EL (cell line): ENCODE results near the gene CFP.
"Not testable (repeated sequence)": the region's sequence is repeated elsewhere in the genome, so short reads cannot be mapped to it uniquely, and the experiment has no call there.

ENCODE experiments used
- DNase-seq: peaks from one replicate; pipeline ENCODE4 v3.0.0-alpha.2; 2016

The CFP gene

DNA sequence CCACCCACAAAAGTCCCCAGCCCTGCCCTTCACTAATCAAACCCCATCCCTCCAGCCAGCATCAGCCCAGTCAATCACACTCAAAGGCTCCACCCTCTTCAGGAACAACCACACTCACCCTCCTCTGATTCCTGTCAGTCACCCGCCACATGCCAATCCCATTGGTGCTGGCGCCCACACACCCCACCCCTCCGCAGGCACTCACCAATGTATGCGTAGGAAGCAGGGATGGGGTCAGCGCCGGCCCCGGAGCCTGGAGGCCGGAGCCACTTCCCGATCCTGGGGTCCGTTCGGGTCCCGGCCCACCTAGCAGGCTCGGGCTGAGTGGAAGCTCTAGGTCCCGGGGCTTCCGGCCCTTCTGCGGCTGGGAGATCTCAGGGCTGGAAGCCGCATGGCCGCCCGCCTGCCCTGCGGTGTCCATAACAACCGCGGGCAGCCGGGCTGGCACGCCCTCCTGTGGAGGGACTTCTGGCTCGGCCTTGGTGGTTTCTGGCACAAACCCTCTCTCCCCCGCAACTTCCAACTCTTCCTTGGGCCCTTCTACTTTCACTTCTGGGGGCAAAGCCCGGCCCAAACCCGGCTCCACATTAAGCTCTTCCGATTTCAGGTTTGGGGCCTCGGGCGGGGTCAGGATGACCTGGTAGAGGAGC lies 7.9 kb upstream of the CFP start:
- no peak for DNase-seq

DNA sequence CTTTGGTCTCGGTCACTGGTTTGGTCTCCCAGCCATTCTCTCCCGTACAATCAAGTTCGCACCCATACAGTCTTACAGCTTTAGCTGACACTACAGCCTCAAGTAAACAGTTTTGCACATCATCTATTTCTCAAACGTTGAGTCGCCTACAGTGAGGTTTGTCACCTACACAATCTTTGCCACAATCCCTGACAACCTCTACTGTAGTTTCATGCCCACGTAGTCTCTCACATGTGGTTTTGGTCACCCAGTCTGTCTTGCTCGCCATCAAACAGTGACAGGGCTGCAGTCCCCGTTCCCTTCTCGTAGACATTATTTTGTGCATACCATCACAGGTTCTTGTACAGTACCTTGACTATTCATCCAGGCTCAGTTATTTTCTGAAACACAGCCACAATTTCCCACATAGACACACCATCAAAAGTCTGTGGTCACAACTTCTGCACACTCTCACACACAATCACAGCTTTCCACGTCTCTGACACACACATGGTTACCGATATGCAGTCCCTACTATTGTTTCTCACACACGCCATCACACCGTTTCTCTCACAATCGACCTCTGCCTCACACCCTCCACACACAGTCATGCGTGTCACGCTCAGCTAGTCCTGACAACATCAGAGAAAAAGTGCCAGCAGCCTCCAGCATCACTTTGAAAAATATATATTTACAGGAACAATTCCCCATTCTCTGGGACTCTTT lies 5.3 kb upstream of the CFP start:
- DNase-seq = no peak

DNA sequence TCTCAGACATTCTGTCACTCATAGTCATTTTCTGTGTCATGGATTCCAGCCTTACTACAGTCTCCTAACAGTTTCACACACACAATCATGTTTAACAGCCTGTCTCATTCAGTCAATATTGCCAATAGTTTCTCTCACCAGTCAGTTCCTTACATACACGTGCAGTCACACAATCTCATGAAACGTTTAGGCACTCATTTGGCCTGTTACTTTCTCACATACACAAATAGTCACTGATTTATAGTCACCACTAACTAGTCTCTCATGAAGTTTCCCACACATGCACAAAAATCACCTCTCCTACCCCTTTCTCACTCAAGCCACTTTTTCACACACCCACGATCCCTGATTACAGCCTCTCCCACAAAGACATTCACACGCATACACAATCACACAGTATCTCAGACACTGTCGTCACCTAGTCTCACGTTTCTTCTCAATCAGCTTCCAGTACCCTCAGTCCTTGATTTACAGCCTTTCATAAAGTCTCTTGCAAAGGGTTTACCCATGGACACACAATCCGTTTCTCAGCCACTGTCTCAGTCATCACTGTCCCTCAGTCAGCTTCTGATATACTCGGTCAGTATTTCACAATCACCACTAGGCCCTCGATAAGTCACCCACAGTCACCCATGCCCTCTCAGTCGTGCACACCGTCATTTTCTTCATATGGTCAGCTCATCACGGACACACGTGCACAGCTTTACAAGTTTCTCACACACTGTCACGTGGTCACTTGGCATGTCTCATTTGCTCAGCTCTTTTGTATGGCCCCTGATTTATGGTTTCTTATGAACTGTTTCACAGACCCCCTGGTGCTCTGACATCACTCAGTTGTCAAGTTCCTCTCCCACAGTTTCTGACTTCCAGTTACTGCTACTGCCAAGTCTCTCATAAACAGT lies 4.2 kb upstream of the CFP start:
- no peak for DNase-seq

DNA sequence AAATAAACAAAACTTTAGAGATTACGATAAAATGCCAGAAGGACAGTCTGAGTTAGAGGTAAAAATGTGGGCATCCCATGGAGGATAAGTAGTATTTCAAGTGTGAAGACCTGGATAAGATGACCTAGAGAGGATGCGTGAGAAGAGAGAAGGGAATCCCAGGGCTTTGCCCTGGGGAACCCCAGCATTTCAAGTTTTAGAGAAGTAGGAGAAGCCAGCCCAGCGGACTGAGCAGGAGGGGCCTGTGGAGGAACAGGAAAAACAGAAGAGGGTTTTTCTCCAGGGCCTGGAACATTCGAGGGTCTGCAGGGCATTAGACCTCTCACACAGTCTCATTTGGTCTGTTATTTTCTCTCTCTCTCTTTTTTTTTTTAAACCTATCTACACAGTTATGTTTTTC lies 2.9 kb upstream of the CFP start:
- no peak for DNase-seq

DNA sequence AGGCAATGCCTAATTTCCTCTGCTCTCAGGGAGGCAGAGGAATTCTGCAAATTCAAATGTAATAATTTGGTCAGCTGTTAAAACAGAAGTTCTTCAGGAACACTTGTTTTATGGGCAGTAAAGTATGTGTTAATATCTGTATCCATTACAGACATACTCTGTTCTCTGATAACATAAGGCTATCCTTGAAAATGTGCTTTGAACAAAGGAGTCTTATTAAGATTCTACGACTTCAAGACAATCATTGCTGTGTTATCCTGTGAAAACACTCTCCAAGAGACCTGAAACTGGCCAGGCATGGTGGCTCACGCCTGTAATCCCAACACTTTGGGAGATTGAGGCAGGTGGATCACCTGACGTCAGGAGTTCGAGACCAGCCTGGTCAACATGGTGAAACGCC lies 1.9 kb upstream of the CFP start:
- DNase-seq = no peak

DNA sequence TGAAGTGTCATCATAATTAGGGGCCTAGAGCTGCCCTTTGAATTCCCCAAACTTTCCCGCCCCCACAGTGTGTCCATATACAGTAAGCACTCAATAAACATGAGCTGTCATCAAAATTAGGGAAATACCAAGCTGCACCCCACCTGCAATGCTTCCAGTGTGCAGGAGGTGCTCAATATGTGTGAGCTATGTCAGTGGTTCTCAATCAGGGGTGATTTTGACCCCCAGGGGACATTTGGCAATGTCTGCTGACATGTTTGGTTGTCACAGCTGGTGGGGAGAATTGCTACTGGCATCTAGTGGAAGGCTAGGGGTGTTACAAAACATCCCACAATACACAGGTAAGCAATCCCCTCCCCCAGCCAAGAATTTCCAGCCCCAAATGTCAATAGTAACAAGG lies 748 bp downstream of the CFP start:
- no peak for DNase-seq

DNA sequence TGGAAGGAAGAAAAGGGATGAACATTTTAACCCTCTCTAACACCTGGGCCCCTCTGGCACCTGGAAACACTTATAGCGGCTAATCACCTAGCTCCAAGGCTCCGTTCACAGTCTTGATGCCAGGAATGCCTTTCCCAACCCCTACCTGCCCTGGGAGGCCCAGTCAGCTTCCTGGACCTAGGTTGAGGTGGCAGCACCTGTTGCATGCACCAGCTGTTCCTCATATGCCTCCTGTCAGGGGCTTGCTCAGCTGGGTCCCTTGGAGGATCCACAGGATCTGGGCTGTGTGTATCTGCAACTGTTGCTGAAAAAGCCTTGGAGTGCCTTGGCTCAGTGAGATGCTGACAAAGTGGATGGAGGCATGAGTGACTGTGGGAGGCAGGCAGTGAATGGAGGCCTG lies 4.4 kb downstream of the CFP start:
- DNase-seq = no peak

DNA sequence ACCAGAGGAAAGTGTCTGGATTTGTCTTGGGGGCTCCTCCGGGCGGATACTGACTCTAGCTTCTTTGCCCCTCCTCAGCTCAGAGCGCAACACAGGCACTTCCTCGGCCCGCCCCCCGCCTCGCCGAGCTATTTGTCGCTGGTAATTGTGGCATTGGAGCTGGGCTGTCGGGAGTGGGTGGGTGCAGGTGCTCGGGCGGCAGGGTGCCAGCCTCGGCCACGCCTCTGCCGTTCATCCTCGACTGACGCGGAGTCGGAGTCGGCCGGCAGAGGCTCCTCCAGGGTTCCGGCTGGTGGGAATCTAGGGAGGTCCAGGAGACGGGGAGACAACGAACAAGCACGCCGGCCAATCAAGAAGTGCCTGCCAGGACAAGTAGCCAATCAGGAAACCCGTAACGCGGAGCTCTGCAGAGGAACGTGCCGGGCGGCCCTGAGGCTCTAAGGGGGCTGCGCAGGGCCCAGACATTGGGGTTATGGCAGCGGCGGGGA lies 6.1 kb downstream of the CFP start:
- DNase-seq = peak; percentile 72

DNA sequence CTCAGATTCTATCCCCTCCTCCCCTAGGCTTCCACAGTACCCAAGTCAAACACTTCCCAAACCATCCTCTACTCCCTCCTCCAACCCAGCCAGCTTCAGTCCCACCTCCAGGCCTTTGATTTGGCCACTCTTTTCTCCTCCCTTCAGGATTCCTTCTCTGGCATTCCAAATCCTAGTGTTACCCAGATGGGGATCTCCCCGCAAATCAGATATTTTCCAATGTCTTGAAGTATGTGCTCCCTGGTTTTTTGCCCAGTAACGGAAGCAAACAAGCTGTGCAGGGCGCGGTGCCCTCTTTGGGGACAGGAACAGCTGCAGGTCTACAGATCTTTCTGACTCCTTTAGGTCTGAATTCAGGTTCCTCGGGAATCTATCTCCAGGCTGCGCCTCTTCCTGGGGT lies 7.9 kb downstream of the CFP start:
- no peak for DNase-seq

DNA sequence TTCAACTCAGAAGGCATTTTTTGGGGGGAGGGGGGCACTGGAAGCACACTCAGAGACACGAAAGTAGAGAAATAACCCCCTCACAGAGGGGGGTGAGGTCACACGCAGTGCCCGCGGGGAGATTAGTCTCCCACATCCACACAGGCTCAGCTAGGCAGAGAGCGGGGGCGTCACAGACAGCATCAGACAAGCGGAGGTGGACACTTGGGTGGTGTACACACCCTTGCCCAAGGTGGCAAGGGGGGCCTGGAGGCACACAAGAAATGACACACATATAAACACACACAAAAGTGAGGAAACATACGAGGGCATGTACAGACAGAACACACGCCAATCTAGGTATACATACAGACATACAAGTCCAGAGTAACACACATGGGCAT lies 9.4 kb downstream of the CFP start:
- DNase-seq = no peak

DNA sequence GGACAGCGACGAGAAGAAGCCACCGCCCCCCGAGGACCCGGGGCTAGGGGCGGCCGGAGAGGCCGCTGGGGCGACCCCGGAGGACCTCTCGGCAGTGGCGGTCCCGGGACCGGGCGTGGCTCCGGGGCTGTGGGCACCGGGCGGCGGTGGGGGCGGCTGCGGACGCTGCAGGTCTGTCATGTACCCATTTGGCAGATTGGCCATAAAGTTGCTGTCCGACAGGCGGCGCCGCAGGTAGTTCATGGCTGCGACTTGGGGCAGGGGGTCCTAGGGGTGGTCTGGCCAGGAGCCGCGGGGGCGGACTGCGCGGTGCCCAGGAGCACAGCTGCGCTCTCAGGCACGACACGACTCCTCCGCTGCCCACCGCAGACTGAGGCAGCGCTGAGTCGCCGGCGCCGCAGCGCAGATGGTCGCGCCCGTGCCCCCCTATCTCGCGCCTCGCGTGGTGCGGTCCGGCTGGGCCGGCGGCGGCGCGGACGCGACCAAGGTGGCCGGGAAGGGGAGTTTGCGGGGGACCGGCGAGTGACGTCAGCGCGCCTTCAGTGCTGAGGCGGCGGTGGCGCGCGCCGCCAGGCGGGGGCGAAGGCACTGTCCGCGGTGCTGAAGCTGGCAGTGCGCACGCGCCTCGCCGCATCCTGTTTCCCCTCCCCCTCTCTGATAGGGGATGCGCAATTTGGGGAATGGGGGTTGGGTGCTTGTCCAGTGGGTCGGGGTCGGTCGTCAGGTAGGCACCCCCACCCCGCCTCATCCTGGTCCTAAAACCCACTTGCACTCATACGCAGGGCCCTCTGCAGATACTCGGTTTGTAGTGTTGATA lies 10.0 kb downstream of the CFP start, which contains the start of gene SYN1:
Gene SYN1 (minus strand): TSS at position 372 of the 817 bp plus-strand sequence. CDS start 129 bp downstream, at position 243.
- peak; percentile 68 for DNase-seq

DNA sequence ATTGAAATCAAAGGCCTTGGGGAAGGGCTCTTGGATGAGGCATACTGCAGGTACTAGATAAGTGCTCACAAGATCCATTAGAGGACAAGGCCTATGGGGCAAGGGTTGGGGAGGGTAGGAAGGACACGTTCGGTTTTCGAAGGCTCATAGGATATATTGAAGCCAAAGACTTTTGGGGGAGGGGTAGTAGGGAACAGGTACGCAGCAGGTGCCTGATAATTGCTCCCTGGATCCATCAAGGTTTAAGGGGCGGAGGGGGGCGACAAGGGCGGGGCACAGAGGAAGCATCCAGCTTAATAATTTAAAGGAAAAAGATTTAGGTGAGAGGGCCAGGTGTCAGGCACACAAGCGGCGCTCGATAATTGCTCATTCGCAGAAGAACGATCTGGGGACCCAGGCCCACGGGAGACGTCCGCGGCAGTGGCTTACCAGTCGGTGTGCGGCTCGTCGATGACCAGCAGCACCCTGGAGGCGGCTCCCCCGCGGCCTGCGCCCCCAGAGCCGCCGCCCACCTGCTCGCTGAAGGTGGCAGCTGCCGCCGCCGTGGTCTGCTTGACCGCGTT lies 10.7 kb downstream of the CFP start:
- DNase-seq = no peak

DNA sequence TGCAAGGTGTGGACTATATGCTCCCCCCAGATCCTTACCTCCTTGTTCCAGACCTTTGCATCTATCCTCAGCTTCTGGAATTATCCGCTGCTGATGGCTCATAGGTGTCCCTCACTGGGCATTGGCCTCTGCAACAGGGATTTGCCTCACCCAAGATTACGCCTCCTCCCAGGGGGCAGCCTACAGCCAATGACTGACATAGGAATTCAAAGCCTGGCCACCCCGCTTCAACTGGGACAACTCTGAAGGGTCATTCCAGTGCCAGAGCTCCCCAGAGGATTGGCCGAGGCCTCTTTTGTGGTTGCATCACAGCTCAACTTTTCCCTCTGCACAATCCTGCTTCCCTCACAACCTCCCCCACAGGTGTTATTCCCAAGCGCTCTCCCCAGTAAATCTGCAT lies 15.1 kb downstream of the CFP start:
- DNase-seq = no peak

DNA sequence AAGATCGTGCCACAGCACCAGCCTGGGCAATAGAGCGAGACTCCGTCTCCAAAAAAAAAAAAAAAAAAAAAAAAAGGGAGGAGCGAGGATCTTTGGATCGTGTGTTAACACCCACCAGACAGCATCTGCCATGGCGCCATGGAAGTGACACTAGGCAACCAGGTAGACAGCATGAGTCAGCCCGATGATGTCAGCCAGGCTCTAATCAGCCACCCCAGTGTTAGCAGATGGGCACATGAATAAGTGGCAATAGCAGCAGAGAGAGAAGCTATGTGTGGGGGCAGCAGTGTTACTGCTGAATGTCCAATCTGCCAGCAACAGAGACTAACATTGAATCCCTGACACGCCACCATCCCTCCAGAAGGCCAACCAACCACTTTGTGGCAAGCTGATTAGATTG lies 16.6 kb downstream of the CFP start:
- no peak for DNase-seq

DNA sequence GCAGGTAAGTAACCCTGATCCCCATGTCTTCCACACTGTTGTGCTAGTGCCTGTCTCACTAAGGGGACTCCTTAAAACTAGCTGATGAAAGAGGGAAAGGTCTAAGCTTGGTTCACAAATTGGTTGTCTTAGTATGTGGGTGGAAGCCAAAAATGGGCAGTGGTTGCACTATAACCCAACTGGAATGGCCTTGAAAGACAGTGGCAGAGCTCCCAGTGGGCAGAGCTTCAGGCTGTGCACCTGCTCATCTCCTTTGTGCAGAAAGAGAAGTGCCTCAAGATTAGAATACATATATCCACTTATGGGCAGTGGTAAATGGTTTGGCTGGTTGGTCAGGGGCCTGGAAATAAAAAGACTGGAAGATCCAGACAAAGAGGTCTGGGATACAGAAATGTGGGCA lies 17.3 kb downstream of the CFP start:
- no peak for DNase-seq

DNA sequence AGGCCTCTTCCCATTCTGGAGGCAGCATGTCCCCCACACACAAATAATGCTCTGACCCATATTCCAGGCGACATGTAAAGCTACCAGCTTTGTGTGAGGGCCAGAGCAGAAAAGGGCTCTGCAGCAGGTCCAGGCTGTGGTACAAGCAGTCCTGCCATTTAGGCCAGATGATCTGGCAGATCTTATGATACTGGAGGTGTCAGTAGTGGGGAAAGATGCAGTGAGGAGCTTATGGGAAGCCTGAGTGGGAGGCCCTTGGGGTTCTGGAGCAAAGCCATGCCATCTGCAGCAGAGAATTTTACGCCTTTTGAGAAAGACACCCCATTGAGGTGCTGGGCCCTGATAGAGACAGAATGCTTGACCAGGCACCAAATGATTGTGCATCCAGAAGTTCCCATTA lies 17.8 kb downstream of the CFP start:
- DNase-seq = no peak

DNA sequence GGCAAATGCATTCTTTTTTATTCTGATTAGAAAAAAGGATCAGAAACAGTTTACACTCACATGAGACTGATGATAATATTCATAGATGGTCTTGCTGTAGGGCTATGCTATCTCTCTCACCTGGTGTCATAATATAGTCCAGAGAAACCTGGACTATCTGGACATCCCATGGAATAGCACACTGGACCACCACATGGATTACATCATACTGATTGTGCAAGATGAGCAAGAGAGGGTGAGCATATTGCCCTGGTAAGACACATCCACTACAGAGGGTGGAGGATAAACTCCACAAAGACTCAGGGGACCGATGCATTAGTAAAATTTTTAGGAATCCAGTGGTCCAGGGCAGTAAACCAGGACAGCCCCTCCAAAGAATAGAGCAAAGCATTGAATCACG lies 18.2 kb downstream of the CFP start:
- no peak for DNase-seq

DNA sequence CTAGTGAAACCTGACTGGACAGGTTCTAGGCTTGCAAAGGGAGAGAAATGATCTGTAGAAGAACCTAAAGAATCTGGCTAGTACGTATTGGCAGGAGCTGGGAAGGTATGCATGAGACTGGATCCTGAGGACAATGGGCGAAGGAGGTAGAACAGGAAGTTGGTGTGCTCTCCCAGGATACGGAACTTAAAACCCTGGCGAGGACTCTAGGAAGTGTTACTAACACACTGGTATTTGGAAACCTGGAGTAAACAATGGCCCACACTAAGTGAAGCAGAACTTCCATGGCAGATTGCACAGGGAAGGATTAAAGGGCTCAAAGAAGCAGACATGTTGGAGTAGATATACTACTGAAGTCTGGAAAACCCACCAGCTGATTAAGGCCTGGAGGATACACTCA lies 19.2 kb downstream of the CFP start:
- DNase-seq = no peak

DNA sequence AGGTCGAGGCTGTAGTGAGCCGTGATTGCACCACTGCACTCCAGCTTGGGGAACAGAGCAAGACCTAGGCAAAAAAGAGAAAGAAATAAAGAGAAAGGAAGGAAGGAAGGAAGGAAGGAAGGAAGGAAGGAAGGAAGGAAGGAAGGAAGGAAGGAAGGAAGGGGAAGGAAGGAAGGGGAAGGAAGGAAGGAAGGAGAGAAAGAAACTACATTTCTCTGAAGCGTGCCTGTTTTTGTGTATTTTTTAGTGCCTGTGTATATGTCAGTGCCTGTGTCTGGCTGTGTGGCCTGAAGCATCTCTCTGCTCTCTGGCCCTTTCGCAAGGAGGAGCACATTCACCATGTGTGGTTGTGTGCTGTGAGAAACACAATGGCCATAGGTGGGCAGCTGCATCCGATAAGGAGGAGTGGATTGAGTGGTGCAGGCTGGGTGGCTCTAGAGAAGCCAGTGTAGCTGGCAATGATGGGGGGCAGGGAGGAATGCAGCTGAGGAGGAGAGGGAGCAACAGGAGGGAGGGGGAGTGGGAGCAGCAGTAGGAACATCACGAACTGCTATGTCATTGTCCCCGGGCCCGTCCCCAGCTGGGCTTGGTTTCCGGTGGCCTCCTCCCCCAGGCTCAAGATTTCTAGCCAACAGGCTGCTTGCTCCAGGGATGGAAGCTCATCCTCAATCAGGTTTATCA lies 21.5 kb downstream of the CFP start:
- DNase-seq = no peak

DNA sequence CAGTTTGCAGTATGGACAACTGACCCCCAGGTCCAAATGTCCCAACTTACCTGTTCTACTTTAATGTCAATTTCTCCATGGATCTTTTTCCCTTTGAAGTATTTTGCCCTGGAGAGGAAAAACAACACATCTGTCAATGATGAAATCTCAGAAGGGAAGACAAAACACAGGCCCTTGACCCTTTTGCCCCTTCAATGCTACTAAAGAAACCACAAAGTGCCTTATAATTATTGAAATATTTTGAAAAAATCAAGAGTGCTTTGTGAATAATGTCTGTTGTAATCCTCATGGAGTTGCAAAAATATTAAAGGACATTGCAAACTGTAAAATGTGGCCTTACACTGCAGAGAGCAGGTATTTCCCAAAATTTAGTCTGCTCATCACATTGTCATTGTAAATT lies 22.6 kb downstream of the CFP start:
- no peak for DNase-seq

DNA sequence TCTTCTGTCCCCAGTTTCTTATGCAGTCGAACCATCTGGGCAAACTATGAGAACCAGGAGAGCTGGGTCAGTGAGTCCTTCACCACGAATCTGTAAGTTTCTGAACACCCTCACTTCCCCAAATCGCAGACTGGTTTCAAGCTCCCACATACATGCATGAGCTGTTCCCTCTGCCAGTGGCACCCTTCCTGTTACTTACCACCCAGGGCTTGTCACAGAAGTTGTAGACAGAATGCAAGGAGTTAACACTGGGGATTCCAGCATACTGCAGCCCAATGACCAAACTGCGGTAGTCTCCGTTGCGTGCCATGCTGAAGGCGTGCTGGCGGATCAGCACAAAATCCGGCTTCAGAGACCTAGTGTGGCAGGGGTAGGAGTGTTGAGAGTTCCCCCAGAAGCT lies 24.7 kb downstream of the CFP start:
- DNase-seq = no peak

DNA sequence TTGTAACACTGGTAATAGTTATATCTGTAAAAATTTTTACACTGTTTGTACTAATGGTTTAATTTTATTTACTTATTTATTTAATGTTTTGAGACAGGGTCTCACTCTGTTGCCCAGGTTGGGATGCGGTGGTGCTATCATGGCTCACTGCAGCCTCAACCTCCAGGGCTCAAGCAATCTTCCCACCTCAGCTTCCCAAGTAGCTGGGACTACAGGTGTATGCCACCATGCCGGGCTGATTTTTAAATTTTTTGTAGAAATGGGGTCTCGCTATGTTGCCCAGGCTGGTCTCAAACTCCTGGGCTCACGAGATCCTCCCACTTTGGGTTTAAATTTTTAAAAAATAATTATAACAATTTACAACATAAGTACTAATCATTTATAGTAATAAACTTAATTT lies 26.6 kb downstream of the CFP start:
- DNase-seq = not testable (repeated sequence)
